Panc1 (cell line): ENCODE data around the gene SPPL2C. TPM values are rescaled to one million over a fixed set of nuclear protein-coding genes. Genes with fewer than 3 reads are reported as not detected.

Source experiments
- ATAC-seq: fragments of 200-7000 bp; cut with Tn5 transposase; 2 replicates; pipeline ENCODE4 v1.9.1; 2020; ENCODE audit warnings: mild to moderate bottlenecking, moderate library complexity
- BruUV-seq: library from RNA; stranded (reverse); fragments of 400-500 nt; replicated peaks from 2 replicates; lab custom pipeline; 2021; lab: Mats Ljungman, UMichigan
- CTCF ChIA-PET: fragments of 300-600 bp; sonication (Branson Sonifier 250); formaldehyde crosslinking; loops from one replicate; lab custom pipeline; 2022; ENCODE audit warnings: antibody characterized with exemption; lab: Charles Lee
- POLR2A ChIA-PET: fragments of 300-600 bp; sonication (Branson Sonifier 250); formaldehyde crosslinking; loops from one replicate; lab custom pipeline; 2022; ENCODE audit warnings: antibody characterized with exemption; lab: Charles Lee
- DNase-seq: peaks from one replicate; pipeline ENCODE4 v3.0.0-alpha.2; 2010; ENCODE audit warnings: low read depth, low spot score
- H3K27ac ChIP-seq: 2 replicates; pipeline ENCODE4 v1.5.1; 2011; ENCODE audit warnings: mild to moderate bottlenecking, low read length, inconsistent platforms
- H3K27me3 ChIP-seq: fragments of 200-500 bp; sonication (Bioruptor generic); 2 replicates; pipeline ENCODE4 v1.6.0; 2014; ENCODE audit warnings: low read length, inconsistent platforms; ENCODE audit not compliant: control insufficient read depth, insufficient read depth
- H3K36me3 ChIP-seq: fragments of 200-500 bp; sonication (Bioruptor generic); 2 replicates; pipeline ENCODE4 v1.5.1; 2014; ENCODE audit warnings: inconsistent platforms, mild to moderate bottlenecking, low read length, moderate library complexity; ENCODE audit not compliant: control insufficient read depth, insufficient read depth
- H3K4me1 ChIP-seq: 2 replicates; pipeline ENCODE4 v1.5.1; 2011; ENCODE audit warnings: inconsistent platforms, mild to moderate bottlenecking, low read length, moderate library complexity; ENCODE audit not compliant: control insufficient read depth, insufficient read depth
- H3K4me3 ChIP-seq, 2 experiments: 2 replicates each; pipeline ENCODE4 v1.5.1; 2011 to 2012; ENCODE audit warnings: low read depth in 2 of 2, low read length in 2 of 2, mild to moderate bottlenecking in 2 of 2, inconsistent platforms in 1 of 2, moderate library complexity in 1 of 2
- H3K9me3 ChIP-seq: fragments of 200-500 bp; sonication (Bioruptor generic); 2 replicates; pipeline ENCODE4 v1.5.1; 2014; ENCODE audit warnings: low read depth, mild to moderate bottlenecking, inconsistent platforms, low read length, moderate library complexity; ENCODE audit not compliant: control insufficient read depth, insufficient read depth
- POLR2AphosphoS5 ChIP-seq: IDR thresholded peaks from 2 replicates; pipeline ENCODE4 v1.6.1; 2012; ENCODE audit warnings: mild to moderate bottlenecking, low read depth, low read length, moderate library complexity
- SIN3A ChIP-seq: IDR thresholded peaks from 2 replicates; pipeline ENCODE4 v1.6.1; 2012; ENCODE audit warnings: low read depth, mild to moderate bottlenecking, low read length, moderate library complexity, borderline replicate concordance; ENCODE audit not compliant: insufficient read depth
- TCF7L2 ChIP-seq: IDR thresholded peaks from 2 replicates; pipeline ENCODE4 v1.6.1; 2011; ENCODE audit warnings: mild to moderate bottlenecking, low read depth, low read length, inconsistent platforms
- in situ Hi-C: cut with HindIII; loops from 2 replicates; pipeline ENCODE4 v1.10.0; 2016; ENCODE audit warnings: low sequenced_read_pairs, low pct_unique_long_range_greater_than_20kb
- intact Hi-C: fragments of 100-400 bp; cut with micrococcal nuclease; formaldehyde crosslinking; loops from one replicate; pipeline ENCODE4 v1.10.0; 2022; ENCODE audit not compliant: unreplicated experiment
- total RNA-seq: library from RNA; stranded (reverse); gene quantifications from one replicate; pipeline ENCODE4 v1.2.1, GENCODE V29; 2021; ENCODE audit not compliant: unreplicated experiment
- TF ChIP-seq, protein P1 (sequence below), 2 experiments: IDR thresholded peaks; 2 replicates each; pipeline ENCODE4 v1.6.1; 2011 to 2012; ENCODE audit warnings: low read depth in 2 of 2, control low read depth in 1 of 2, low read length in 1 of 2, mild to moderate bottlenecking in 1 of 2, moderate library complexity in 1 of 2; ENCODE audit not compliant: insufficient read depth in 1 of 2
- TF ChIP-seq, protein P2 (sequence below): fragments of 450-650 bp; IDR thresholded peaks from 2 replicates; pipeline ENCODE4 v1.5.1; 2017; ENCODE audit warnings: mild to moderate bottlenecking

Gene SPPL2C
- total RNA-seq, 1 experiment from 2014 or later = not detected

DNA sequence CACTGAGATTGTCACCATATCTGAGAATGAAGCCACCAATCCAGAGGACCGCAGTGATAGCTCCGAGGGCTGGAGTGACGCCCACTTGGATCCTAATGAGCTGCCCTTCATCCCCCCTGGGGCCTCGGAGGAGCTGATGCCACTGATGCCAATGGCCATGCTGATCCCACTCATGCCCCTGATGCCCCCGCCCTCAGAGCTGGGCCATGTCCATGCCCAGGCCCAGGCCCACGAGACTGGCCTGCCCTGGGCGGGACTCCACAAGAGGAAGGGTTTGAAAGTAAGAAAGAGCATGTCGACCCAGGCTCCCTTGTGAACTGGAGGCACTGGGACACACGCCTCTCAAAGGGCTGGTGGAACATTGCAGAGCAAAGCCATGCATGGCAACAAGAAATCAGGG lies 2.0 kb downstream of the SPPL2C start:
- in situ Hi-C loops (no loop called here), intact Hi-C loops (no loop called here)
- Histone ChIP-seq H3K27me3 (no peaks in the 10 kb centered on the region), H3K4me3 (no peak overlapping the region), H3K9me3 (no peaks in the 10 kb centered on the region), H3K4me1 (no peaks in the 10 kb centered on the region), H3K36me3 (no peaks in the 10 kb centered on the region), H3K27ac (no peak overlapping the region)
- BruUV-seq = no TSS peak
- DNase-seq (no peak), ATAC-seq (no peak)
- POLR2A ChIA-PET = no interaction called here
- CTCF ChIA-PET = interaction anchor here (0.7 kb wide), 1 partner anchor 439 kb away, joined by 4 read pairs; no protein-coding TSS in a partner anchor
- TF ChIP-seq POLR2AphosphoS5 (no peak), TCF7L2 (no peak), SIN3A (no peak)
- TF ChIP-seq, protein P1, sequence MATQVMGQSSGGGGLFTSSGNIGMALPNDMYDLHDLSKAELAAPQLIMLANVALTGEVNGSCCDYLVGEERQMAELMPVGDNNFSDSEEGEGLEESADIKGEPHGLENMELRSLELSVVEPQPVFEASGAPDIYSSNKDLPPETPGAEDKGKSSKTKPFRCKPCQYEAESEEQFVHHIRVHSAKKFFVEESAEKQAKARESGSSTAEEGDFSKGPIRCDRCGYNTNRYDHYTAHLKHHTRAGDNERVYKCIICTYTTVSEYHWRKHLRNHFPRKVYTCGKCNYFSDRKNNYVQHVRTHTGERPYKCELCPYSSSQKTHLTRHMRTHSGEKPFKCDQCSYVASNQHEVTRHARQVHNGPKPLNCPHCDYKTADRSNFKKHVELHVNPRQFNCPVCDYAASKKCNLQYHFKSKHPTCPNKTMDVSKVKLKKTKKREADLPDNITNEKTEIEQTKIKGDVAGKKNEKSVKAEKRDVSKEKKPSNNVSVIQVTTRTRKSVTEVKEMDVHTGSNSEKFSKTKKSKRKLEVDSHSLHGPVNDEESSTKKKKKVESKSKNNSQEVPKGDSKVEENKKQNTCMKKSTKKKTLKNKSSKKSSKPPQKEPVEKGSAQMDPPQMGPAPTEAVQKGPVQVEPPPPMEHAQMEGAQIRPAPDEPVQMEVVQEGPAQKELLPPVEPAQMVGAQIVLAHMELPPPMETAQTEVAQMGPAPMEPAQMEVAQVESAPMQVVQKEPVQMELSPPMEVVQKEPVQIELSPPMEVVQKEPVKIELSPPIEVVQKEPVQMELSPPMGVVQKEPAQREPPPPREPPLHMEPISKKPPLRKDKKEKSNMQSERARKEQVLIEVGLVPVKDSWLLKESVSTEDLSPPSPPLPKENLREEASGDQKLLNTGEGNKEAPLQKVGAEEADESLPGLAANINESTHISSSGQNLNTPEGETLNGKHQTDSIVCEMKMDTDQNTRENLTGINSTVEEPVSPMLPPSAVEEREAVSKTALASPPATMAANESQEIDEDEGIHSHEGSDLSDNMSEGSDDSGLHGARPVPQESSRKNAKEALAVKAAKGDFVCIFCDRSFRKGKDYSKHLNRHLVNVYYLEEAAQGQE (IDR thresholded peaks at IDR 0.05; ENCODE audit: insufficient read depth in 1 of 2, low read depth in 2 of 2, low read length in 1 of 2) = no peak
- TF ChIP-seq, protein P2, sequence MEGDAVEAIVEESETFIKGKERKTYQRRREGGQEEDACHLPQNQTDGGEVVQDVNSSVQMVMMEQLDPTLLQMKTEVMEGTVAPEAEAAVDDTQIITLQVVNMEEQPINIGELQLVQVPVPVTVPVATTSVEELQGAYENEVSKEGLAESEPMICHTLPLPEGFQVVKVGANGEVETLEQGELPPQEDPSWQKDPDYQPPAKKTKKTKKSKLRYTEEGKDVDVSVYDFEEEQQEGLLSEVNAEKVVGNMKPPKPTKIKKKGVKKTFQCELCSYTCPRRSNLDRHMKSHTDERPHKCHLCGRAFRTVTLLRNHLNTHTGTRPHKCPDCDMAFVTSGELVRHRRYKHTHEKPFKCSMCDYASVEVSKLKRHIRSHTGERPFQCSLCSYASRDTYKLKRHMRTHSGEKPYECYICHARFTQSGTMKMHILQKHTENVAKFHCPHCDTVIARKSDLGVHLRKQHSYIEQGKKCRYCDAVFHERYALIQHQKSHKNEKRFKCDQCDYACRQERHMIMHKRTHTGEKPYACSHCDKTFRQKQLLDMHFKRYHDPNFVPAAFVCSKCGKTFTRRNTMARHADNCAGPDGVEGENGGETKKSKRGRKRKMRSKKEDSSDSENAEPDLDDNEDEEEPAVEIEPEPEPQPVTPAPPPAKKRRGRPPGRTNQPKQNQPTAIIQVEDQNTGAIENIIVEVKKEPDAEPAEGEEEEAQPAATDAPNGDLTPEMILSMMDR = no peak

DNA sequence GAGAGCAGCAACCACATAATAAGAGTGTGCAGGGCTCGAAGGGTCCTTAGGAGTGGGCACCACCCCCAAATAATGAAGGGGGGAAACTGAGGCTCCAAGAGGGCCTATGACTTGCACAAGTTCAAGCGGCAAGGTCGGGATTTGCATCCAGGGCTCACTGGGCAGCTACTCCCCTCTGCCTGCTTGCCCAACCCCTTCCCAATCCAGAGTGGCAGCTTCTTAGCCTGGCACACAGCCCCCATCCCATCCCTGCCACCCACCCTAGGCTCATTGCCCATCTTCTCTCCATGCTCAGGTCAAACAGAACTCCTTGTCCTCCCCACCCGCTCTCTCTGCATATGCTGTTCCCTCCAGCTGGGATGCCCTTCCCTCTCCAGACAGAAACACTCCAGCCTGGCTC lies 2.4 kb downstream of the SPPL2C start:
- intact Hi-C loops = no loop called here
- no peak for ATAC-seq
- CTCF ChIA-PET = no interaction called here

More for the DNA sequence above, 2.4 kb downstream of the SPPL2C start:
- H3K36me3 ChIP-seq = no peaks in the 10 kb centered on the region
- in situ Hi-C loops = no loop called here
- POLR2A ChIA-PET = no interaction called here
- no TSS peak for BruUV-seq
- no peaks in the 10 kb centered on the region for H3K27me3 ChIP-seq
- TF ChIP-seq, protein P1 (IDR thresholded peaks at IDR 0.05; ENCODE audit: insufficient read depth in 1 of 2, low read depth in 2 of 2, low read length in 1 of 2) = no peak
- TF ChIP-seq, protein P2 = no peak
- TF ChIP-seq POLR2AphosphoS5 (no peak), SIN3A (no peak), TCF7L2 (no peak)
- no peak overlapping the region for H3K27ac ChIP-seq
- no peak for DNase-seq
- no peak overlapping the region for H3K4me3 ChIP-seq
- no peaks in the 10 kb centered on the region for H3K9me3 ChIP-seq
- H3K4me1 ChIP-seq = no peaks in the 10 kb centered on the region
